ENCODE data around the gene CDH5.

DNA sequence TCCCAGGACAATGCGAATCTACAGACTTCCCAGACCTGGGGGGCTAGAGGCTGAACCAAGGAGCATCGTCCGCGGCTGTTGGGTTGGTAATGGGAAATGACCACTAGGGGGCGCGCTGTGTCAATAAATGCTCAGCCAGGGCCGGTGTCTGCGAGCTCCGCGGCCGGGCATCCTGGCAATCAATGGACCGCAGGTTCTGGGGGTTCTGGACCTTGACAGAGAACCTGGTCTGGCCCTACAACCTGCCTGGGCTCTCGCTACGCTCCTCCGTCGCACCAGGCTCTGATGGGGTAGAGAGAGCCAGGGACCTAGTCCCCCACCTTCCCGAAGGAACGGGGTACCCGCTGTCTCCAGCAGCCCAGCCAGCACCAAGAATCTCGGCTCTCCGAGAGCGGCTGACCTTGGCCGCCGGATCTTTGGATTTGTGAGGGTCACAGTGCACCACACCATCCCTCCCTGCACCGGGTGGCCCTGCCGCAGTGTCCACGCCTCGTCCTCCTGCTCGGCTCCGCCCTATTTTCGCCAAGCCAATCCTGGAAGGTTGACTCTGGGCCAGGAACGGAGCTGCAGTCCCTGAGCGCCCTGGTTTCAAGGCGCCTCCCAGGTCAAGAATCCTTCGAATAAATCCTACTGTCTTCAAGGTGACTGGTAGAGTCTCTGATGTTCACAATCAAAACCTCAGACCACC lies 40.2 kb downstream of the CDH5 start:
- peak; percentile 79 to 98 (median 86) for TF ChIP-seq CTCF (IDR thresholded peaks at IDR 0.05)
- TF ChIP-seq POLR2A (IDR thresholded peaks at IDR 0.05) = no peak

All from Peyer's patch (tissue), 4 donors.